HepG2 (cell line): Measurements from ENCODE around the gene PARP16. TPM values are rescaled to one million over a fixed set of nuclear protein-coding genes. Genes with fewer than 3 reads are reported as not detected.
A peak's percentile ranks its signal among the peaks of the same experiment; 100 is the strongest.

Source experiments
- AFF4 ChIP-seq: sonication (generic); formaldehyde crosslinking; IDR thresholded peaks from 2 replicates; pipeline ENCODE4 v1.4.0; 2020; ENCODE audit warnings: missing genetic modification reagents
- DNMT3B ChIP-seq: conservative IDR thresholded peaks from 2 replicates; pipeline ENCODE4 v1.6.1; 2016; ENCODE audit warnings: missing biosample characterization, control low read depth
- DRAP1 ChIP-seq: IDR thresholded peaks from 2 replicates; pipeline ENCODE4 v1.6.1; 2016; ENCODE audit warnings: missing genetic modification reagents, missing compliant biosample characterization
- GATA4 ChIP-seq: sonication (generic); IDR thresholded peaks from 2 replicates; pipeline ENCODE4 v1.6.1; 2016; ENCODE audit warnings: antibody characterized with exemption, low read depth, borderline replicate concordance
- GLI4 ChIP-seq: sonication (generic); formaldehyde crosslinking; IDR thresholded peaks from 2 replicates; pipeline ENCODE4 v1.5.1; 2020; ENCODE audit warnings: missing genetic modification reagents, mild to moderate bottlenecking, moderate library complexity, borderline replicate concordance
- GTF2F1 ChIP-seq: fragments of 150-350 bp; IDR thresholded peaks from 2 replicates; pipeline ENCODE4 v1.6.1; 2014; ENCODE audit warnings: low read length
- HBP1 ChIP-seq: IDR thresholded peaks from 2 replicates; pipeline ENCODE4 v1.6.1; 2016; ENCODE audit warnings: low read depth, control low read depth
- MEIS2 ChIP-seq: sonication (generic); formaldehyde crosslinking; IDR thresholded peaks from 2 replicates; pipeline ENCODE4 v1.9.0; 2021; ENCODE audit warnings: mild to moderate bottlenecking, missing genetic modification reagents
- NCOR1 ChIP-seq: fragments of 200-600 bp; sonication (generic); IDR thresholded peaks from 2 replicates; pipeline ENCODE4 v1.7.0; 2017; ENCODE audit warnings: antibody characterized with exemption, low read length, borderline replicate concordance
- SP2 ChIP-seq: sonication (generic); formaldehyde crosslinking; IDR thresholded peaks from 2 replicates; pipeline ENCODE4 v1.5.1; 2020; ENCODE audit warnings: mild to moderate bottlenecking, missing genetic modification reagents
- TERF1 ChIP-seq: sonication (generic); formaldehyde crosslinking; IDR thresholded peaks from 2 replicates; pipeline ENCODE4 v1.8.0; 2022; ENCODE audit warnings: mild to moderate bottlenecking, missing genetic modification reagents, moderate library complexity
- UBTF ChIP-seq: sonication (generic); formaldehyde crosslinking; IDR thresholded peaks from 2 replicates; pipeline ENCODE4 v1.4.0; 2020; ENCODE audit warnings: mild to moderate bottlenecking, missing genetic modification reagents
- ZNF138 ChIP-seq: sonication (generic); formaldehyde crosslinking; IDR thresholded peaks from 2 replicates; pipeline ENCODE4 v1.5.0; 2020; ENCODE audit warnings: mild to moderate bottlenecking, low read depth, missing genetic modification reagents
- ZNF484 ChIP-seq: sonication (generic); formaldehyde crosslinking; IDR thresholded peaks from 2 replicates; pipeline ENCODE4 v1.5.1; 2020; ENCODE audit warnings: mild to moderate bottlenecking, low read depth, missing genetic modification reagents, borderline replicate concordance
- ZNF496 ChIP-seq: sonication (generic); formaldehyde crosslinking; IDR thresholded peaks from 2 replicates; pipeline ENCODE4 v1.8.1; 2023; ENCODE audit warnings: mild to moderate bottlenecking, moderate library complexity, missing genetic modification reagents; ENCODE audit not compliant: insufficient replicate concordance
- ZZZ3 ChIP-seq: sonication (generic); formaldehyde crosslinking; IDR thresholded peaks from 2 replicates; pipeline ENCODE4 v1.4.0; 2020; ENCODE audit warnings: missing genetic modification reagents, mild to moderate bottlenecking, borderline replicate concordance
- polyA plus RNA-seq, 8 experiments: library from polyadenylated mRNA; depleted of rRNA in 3 of 8; stranded (reverse) in 7 of 8; unstranded in 1 of 8; fragments of >200 nt; fragmentation: Illumina TruSeq in 4 of 8; extraction: Trizol in 4 of 8; gene quantifications; 2 replicates each; pipeline versions ENCODE4 v1.2.1 to v1.2.3, GENCODE V29; 2011 to 2016; ENCODE audit warnings: low read depth in 4 of 8, missing spikeins in 1 of 8, mixed read lengths in 1 of 8; ENCODE audit not compliant: insufficient read depth in 1 of 8
- total RNA-seq, 5 experiments: library from RNA; depleted of rRNA; stranded (reverse); fragments of >200 nt; fragmentation: Illumina TruSeq; extraction: Trizol; gene quantifications; 2 replicates each; pipeline ENCODE4 v1.2.3, GENCODE V29; 2016; ENCODE audit warnings: low read depth in 1 of 5

The PARP16 gene
- total and polyA plus RNA-seq, 2 of the 13 experiments (the other 11 are each of a cell fraction or from before 2014, with no cell fraction given) = 6.8 to 7.6 TPM

GRCh38 chr15:65304381-65305149 is 17.9 kb upstream of the PARP16 start, which contains the start of gene RNU5B-1 (continued):
- TF ChIP-seq SP2 = no peak
- TF ChIP-seq ZNF496 (CRISPR knock-in tag) = no peak
- no peak for TF ChIP-seq TERF1 (CRISPR knock-in tag)
- TF ChIP-seq GLI4 = no peak
- TF ChIP-seq DNMT3B (CRISPR knock-in tag) = peak; percentile 81
- TF ChIP-seq GTF2F1 = peak; percentile 99
- no peak for TF ChIP-seq ZNF484
- peak; percentile 61 for TF ChIP-seq UBTF (CRISPR knock-in tag)
- TF ChIP-seq AFF4 (CRISPR knock-in tag) = peak; percentile 98
- peak; percentile 99 for TF ChIP-seq DRAP1
- no peak for TF ChIP-seq MEIS2 (CRISPR knock-in tag)
- no peak for TF ChIP-seq ZZZ3 (CRISPR knock-in tag)
- no peak for TF ChIP-seq ZNF138 (CRISPR knock-in tag)
- TF ChIP-seq GATA4 = peak; percentile 99
- TF ChIP-seq HBP1 (CRISPR knock-in tag) = peak; percentile 47; the same call in 1 of the 2 replicates
- no peak; the same call in 1 of the 2 replicates for TF ChIP-seq NCOR1
